CD4-positive, alpha-beta T cell treated with Interleukin-12 subunit alpha and Interleukin-12 subunit beta, for 1 hour (primary cell): ENCODE results near the gene ANKRD13B.

Experiments used
- DNase-seq: peaks from one replicate; pipeline ENCODE4 v3.0.0-alpha.2; 2020

ANKRD13B gene

GRCh38 chr17:29653995-29654714 lies 61.2 kb downstream of the ANKRD13B start:
- DNase-seq: no peak

GRCh38 chr17:29655323-29655722 lies 62.4 kb downstream of the ANKRD13B start:
- no peak for DNase-seq

DNA sequence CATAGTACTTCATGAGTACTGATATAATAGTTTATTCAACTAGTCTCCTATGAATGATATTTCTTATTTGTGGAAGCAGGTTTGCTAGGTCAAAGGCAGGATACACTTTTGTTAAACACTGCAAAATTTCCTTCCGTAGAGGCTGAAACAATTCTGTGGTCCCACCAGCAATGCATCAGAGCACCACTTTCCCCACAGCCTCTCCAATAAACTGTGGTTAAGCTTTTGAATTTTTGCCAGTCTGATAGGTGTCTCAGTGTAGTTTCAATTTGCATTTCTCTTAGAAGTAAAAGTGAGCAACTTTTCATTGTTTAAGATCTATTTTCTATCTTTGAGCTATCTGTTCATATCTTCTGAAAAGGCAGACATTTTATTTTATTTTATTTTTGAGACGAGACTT lies 66.2 kb downstream of the ANKRD13B start:
- DNase-seq: peak; percentile 8

GRCh38 chr17:29661213-29661612 lies 68.3 kb downstream of the ANKRD13B start:
- no peak for DNase-seq

DNA sequence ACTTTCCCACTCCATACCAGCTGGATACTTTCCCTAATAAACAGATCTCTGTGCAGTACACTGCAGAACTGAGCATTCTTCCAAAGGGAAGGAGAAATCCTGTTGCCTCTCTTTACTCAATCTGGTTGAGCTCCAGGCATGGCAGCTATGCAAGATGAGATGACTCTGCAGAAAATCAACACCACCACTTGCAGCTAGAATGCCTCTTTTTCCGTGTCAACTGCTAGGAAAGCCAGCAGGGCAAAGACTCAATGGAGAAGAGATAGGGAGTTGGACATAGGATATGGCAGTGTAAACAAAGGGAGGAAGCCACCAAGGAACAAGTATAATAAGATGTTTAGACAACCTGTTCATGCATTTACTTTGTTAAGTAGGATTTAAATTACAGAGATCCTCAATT lies 70.2 kb downstream of the ANKRD13B start:
- no peak for DNase-seq
